Activated T-cell treated with anti-CD3 and anti-CD28 coated beads, Interleukin-2, amount 50 U/mL, for 72 hours (primary cell): ENCODE results near the gene NFYC. TPM values are rescaled to one million over a fixed set of nuclear protein-coding genes. Genes with fewer than 3 reads are reported as not detected.

Experiments
- ATAC-seq, 2 donors: fragments of 150-1000 bp; cut with Tn5 transposase; replicated peaks in 1 of 2; 2 replicates each; pipeline ENCODE4 v1.10.0; 2021; ENCODE audit warnings: moderate library complexity in 2 of 2, mild to moderate bottlenecking in 1 of 2
- DNase-seq, 2 donors: peaks; one replicate each; pipeline ENCODE4 v3.0.0; 2021 to 2022; ENCODE audit warnings: mixed read lengths in 1 of 2
- H3K27ac Mint-ChIP-seq: one replicate; pipeline ENCODE4 v1.8.0; 2022; ENCODE audit warnings: mild to moderate bottlenecking, moderate library complexity, mixed read lengths
- H3K27me3 Mint-ChIP-seq: one replicate; pipeline ENCODE4 v1.8.0; 2022; ENCODE audit warnings: low read depth, mixed read lengths
- H3K36me3 Mint-ChIP-seq, 2 donors: one replicate each; pipeline ENCODE4 v1.8.0; 2022; ENCODE audit warnings: mixed read lengths in 2 of 2, mild to moderate bottlenecking in 1 of 2; ENCODE audit not compliant: insufficient read depth in 2 of 2
- H3K4me1 Mint-ChIP-seq: one replicate; pipeline ENCODE4 v1.8.0; 2022; ENCODE audit warnings: low read depth, mixed read lengths
- H3K4me3 Mint-ChIP-seq, 2 donors: one replicate each; pipeline ENCODE4 v1.8.0; 2022; ENCODE audit warnings: mild to moderate bottlenecking in 2 of 2, mixed read lengths in 2 of 2, moderate library complexity in 2 of 2
- H3K9me3 Mint-ChIP-seq, 2 donors: one replicate each; pipeline ENCODE4 v1.8.0; 2022; ENCODE audit warnings: mixed read lengths in 2 of 2
- total RNA-seq, 2 donors: library from RNA; stranded (reverse); gene quantifications; one replicate each; pipeline ENCODE4 v1.2.3, GENCODE V29; 2022

NFYC gene
- total RNA-seq, 2 donors from 2014 or later: 64.0 to 74.3 TPM

GRCh38 chr1:40788561-40789341 lies 97.2 kb downstream of the NFYC start:
- Mint-ChIP-seq H3K9me3 (no peaks in the 10 kb centered on the region), H3K27me3 (peaks cover 17% of the 10 kb centered on the region), H3K4me3 (no peak overlapping the region), H3K27ac (no peak overlapping the region), H3K36me3 (no peaks in the 10 kb centered on the region), H3K4me1 (peaks cover 2% of the 10 kb centered on the region)
- ATAC-seq (no peak), DNase-seq (no peak)

- H3K27ac Mint-ChIP-seq: no peak overlapping the region
- DNase-seq (no peak), ATAC-seq (no peak)
- H3K4me3 Mint-ChIP-seq: no peak overlapping the region
- peaks cover 7% of the 10 kb centered on the region for H3K4me1 Mint-ChIP-seq
- peaks cover 16% of the 10 kb centered on the region for H3K27me3 Mint-ChIP-seq
- H3K9me3 Mint-ChIP-seq: no peaks in the 10 kb centered on the region
- no peaks in the 10 kb centered on the region for H3K36me3 Mint-ChIP-seq
These were observed 97.8 kb downstream of the NFYC start for GRCh38 chr1:40789342-40789598.

- H3K9me3 Mint-ChIP-seq: no peaks in the 10 kb centered on the region
- ATAC-seq (no peak), DNase-seq (no peak)
- H3K36me3 Mint-ChIP-seq: no peaks in the 10 kb centered on the region
- H3K4me3 Mint-ChIP-seq: no peak overlapping the region
- no peak overlapping the region for H3K27ac Mint-ChIP-seq
- peaks cover 10% of the 10 kb centered on the region for H3K27me3 Mint-ChIP-seq
- peaks cover 11% of the 10 kb centered on the region for H3K4me1 Mint-ChIP-seq
These were observed 98.3 kb downstream of the NFYC start for GRCh38 chr1:40789661-40790430.

DNA sequence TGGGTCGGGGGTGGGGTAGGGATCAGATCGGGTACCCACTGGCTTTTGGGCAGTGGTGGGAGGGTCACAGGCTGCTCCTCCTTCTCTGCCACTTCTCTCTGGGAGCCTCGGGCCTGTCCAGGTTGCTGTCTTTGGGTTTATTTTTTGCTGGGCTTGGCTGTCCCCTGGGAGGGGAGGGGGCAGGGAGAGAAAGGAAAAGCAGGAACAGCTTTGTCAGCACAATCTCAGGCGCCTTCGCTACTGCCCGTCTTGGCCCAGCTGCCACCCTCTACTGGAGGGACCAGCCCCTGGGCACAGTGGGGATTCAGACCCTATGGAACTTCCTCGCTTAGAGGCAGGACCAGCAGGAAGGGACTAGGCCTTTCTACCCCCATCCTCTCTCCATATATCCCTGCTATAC lies 100.5 kb downstream of the NFYC start:
- no peak overlapping the region for H3K4me3 Mint-ChIP-seq
- ATAC-seq (no peak), DNase-seq (no peak)
- H3K4me1 Mint-ChIP-seq: peaks cover 28% of the 10 kb centered on the region
- no peak overlapping the region for H3K27ac Mint-ChIP-seq
- no peaks in the 10 kb centered on the region for H3K27me3 Mint-ChIP-seq
- H3K9me3 Mint-ChIP-seq: no peaks in the 10 kb centered on the region
- no peaks in the 10 kb centered on the region for H3K36me3 Mint-ChIP-seq

DNA sequence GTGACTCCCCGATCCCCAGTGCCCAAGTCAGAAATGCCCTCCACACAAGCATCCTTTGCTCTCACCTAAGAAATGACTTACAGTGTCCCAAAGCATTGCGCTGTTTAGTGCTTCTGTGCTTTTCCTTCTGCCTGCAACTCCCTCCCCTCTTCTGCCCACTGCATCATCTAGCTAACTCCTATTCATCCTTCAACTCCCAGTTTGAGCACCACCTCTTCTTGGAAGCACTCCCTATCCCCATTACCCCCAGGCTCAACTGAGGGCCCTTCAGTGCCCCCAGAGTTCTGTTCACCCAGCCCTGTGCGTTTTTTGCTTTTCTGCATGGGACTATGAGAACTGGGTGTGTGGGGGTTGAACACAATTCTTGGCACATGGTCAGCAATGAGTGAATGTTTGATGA lies 102.1 kb downstream of the NFYC start:
- Mint-ChIP-seq H3K27ac (no peak overlapping the region), H3K4me3 (no peak overlapping the region), H3K27me3 (no peaks in the 10 kb centered on the region), H3K36me3 (no peaks in the 10 kb centered on the region), H3K9me3 (no peaks in the 10 kb centered on the region), H3K4me1 (peaks cover 34% of the 10 kb centered on the region)
- ATAC-seq: no peak
- no peak for DNase-seq

- DNase-seq (no peak), ATAC-seq (no peak)
- H3K36me3 Mint-ChIP-seq: no peaks in the 10 kb centered on the region
- H3K4me3 Mint-ChIP-seq: no peak overlapping the region
- peaks cover 34% of the 10 kb centered on the region for H3K4me1 Mint-ChIP-seq
- no peaks in the 10 kb centered on the region for H3K27me3 Mint-ChIP-seq
- H3K27ac Mint-ChIP-seq: no peak overlapping the region
- no peaks in the 10 kb centered on the region for H3K9me3 Mint-ChIP-seq
These were observed 102.5 kb downstream of the NFYC start for GRCh38 chr1:40794048-40794447.

GRCh38 chr1:40794974-40795715 lies 103.6 kb downstream of the NFYC start:
- Mint-ChIP-seq H3K36me3 (no peaks in the 10 kb centered on the region), H3K4me3 (peak overlapping the region; percentile 35 to 78), H3K27me3 (no peaks in the 10 kb centered on the region), H3K27ac (no peak overlapping the region), H3K4me1 (peaks cover 37% of the 10 kb centered on the region), H3K9me3 (no peaks in the 10 kb centered on the region)
- DNase-seq: no peak
- ATAC-seq: peak; percentile 61 to 73

DNA sequence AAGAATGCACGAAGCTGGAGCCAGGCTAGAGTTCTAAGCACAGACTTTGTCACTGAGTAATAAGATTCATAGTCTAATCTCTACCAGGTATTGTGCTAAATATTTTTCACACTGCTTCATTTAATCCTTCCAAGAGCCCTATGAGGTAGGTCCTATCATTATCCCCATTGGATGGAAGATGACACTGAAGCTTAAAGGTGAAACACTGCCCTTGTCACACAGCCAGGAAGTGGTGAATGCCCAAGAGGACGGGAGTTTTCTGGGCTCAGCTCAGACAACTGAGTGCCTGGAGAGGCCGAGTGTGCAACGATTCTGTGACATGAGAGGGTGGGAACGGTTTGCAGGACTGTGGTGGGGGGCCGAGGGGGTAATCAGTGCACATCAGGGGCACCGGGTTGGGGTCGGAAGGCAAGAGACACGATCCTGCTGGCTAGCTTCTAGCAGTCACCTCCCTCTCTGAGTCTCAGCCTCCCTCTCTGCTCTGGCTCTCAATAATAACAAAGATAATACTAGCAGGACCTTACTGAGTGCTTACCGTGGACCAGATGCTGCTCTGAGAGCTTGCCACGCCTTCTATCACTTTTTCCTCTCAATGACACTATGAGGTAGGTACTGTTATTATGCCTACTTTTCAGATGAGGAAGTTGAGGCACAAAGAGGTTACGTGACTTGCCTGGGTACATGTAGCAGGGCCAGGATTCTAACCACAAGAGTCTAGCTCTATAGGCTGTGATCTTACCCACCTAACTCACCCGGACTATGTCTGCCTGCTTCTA lies 104.5 kb downstream of the NFYC start:
- H3K9me3 Mint-ChIP-seq: no peaks in the 10 kb centered on the region
- H3K27me3 Mint-ChIP-seq: no peaks in the 10 kb centered on the region
- H3K4me1 Mint-ChIP-seq: peaks cover 45% of the 10 kb centered on the region
- DNase-seq: no peak
- ATAC-seq: peak; percentile 28 to 59
- H3K27ac Mint-ChIP-seq: no peak overlapping the region
- H3K4me3 Mint-ChIP-seq: peak overlapping the region; percentile 35 to 78
- no peaks in the 10 kb centered on the region for H3K36me3 Mint-ChIP-seq

- H3K4me3 Mint-ChIP-seq: peak overlapping the region; percentile 1 to 28
- no peaks in the 10 kb centered on the region for H3K9me3 Mint-ChIP-seq
- H3K4me1 Mint-ChIP-seq: peaks cover 56% of the 10 kb centered on the region
- H3K27ac Mint-ChIP-seq: no peak overlapping the region
- no peak for DNase-seq
- H3K36me3 Mint-ChIP-seq: no peaks in the 10 kb centered on the region
- no peak for ATAC-seq
- H3K27me3 Mint-ChIP-seq: no peaks in the 10 kb centered on the region
These were observed 105.6 kb downstream of the NFYC start for GRCh38 chr1:40796939-40797667.

DNA sequence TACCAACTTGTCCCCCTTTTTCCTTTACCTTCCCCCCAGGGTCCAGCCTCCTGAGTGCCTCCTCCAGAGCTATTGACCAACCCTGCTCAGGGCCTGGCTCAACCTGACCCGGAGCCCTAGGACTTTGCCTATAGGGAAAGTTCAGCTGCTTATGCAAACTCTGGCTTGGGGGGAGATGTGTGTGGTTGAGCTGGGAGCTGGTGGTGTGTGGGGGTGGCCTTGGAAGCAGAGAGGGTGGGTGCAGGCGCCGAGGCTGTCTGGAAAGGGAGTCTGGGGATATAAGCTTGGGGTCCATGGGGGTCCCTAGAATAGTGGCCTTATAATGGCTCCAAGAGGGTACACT lies 106.1 kb downstream of the NFYC start:
- Mint-ChIP-seq H3K9me3 (no peaks in the 10 kb centered on the region), H3K4me3 (peak overlapping the region in 1 of 2 donors; percentile 9), H3K27me3 (no peaks in the 10 kb centered on the region), H3K36me3 (no peaks in the 10 kb centered on the region), H3K27ac (no peak overlapping the region), H3K4me1 (peaks cover 58% of the 10 kb centered on the region)
- ATAC-seq: no peak
- DNase-seq: no peak

DNA sequence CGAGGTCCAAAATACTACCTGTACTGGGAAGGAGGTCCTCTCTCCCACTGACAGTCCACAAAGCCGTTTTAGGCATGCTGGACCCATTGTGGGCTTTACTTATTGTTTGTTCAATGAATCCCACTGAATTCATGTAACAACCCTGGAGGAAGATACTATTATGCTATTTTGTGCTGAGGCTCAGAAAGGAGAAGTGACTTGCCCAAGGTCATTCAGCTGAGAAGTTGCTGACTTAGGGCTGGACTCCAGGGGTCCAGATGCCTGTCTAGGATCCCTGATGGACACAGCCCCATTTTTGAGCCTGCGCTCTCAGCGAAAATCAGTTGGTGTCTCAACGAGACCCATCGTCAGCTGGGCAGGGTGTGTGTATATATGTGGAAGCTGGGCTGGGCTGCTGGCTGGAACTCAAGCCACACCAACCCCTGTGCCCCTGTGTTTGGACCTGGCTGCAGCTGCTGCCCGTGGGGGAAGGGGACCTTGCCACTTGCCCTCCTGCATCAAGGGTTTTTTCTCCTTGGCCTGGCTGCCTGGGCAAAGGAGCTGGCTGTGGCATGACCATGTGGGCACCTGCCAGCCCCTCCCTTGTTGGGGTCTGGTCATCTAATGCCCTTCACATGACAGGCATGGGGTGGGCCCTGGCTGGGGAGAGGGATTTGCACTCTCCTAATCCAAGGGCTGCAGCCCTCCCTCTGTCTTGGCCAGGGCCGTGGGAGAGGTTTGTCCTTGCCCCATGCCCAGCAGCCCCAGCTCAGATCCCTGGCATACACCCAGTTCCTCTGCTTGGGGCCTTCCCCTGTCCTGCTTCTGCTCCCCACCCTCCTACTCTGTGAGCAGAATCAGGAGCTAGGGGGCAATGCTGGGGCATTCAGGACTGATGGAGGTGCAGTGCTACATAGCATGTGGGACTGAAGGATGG lies 107.1 kb downstream of the NFYC start:
- H3K4me1 Mint-ChIP-seq: peaks cover 60% of the 10 kb centered on the region

More for the DNA sequence above, 107.1 kb downstream of the NFYC start:
- DNase-seq: no peak
- Mint-ChIP-seq H3K9me3 (no peaks in the 10 kb centered on the region), H3K4me3 (no peak overlapping the region), H3K36me3 (no peaks in the 10 kb centered on the region), H3K27me3 (no peaks in the 10 kb centered on the region), H3K27ac (no peak overlapping the region)
- no peak for ATAC-seq
